Brain microvascular endothelial cell (primary cell): Measurements from ENCODE around the gene SKOR2.
A peak's percentile ranks its signal among the peaks of the same experiment; 100 is the strongest.

Source experiments
- DNase-seq: peaks from one replicate; pipeline ENCODE4 v3.0.0-alpha.2; 2020
- H3K27ac ChIP-seq: fragments of 250-450 bp; sonication (Bioruptor Pico); 2 replicates; pipeline ENCODE4 v1.5.1; 2020; ENCODE audit warnings: mild to moderate bottlenecking, moderate library complexity
- H3K27me3 ChIP-seq: fragments of 250-450 bp; sonication (Bioruptor Pico); replicated peaks from 2 replicates; pipeline ENCODE4 v1.5.1; 2020; ENCODE audit warnings: mild to moderate bottlenecking
- H3K36me3 ChIP-seq: fragments of 250-450 bp; sonication (Bioruptor Pico); replicated peaks from 2 replicates; pipeline ENCODE4 v1.5.1; 2020; ENCODE audit warnings: mild to moderate bottlenecking
- H3K4me3 ChIP-seq: 2 replicates; pipeline ENCODE4 v1.5.1; 2011; ENCODE audit warnings: low read depth, mild to moderate bottlenecking, control low read depth, low read length, moderate library complexity
- CTCF ChIP-seq: IDR thresholded peaks from 2 replicates; pipeline ENCODE4 v1.5.1; 2011; ENCODE audit warnings: low read depth, mild to moderate bottlenecking, moderate library complexity, low read length, control low read depth, inconsistent platforms; ENCODE audit errors: missing control alignments
- in situ Hi-C: cut with HindIII; loops from 2 replicates; pipeline ENCODE4 v1.10.0; 2017; ENCODE audit warnings: low sequenced_read_pairs, low pct_ligation_motif_present

Gene SKOR2

GRCh38 chr18:47265197-47265596 lies 13.7 kb upstream of the SKOR2 start:
- DNase-seq = no peak
- Histone ChIP-seq H3K27ac (no peak overlapping the region), H3K36me3 (no peaks in the 10 kb centered on the region), H3K4me3 (no peak overlapping the region), H3K27me3 (peaks cover 39% of the 10 kb centered on the region)
- in situ Hi-C loops = no loop called here
- no peak for TF ChIP-seq CTCF

GRCh38 chr18:47264308-47264700 lies 12.8 kb upstream of the SKOR2 start:
- Histone ChIP-seq H3K4me3 (peak overlapping the region; percentile 36), H3K27ac (no peak overlapping the region), H3K27me3 (peaks cover 39% of the 10 kb centered on the region), H3K36me3 (no peaks in the 10 kb centered on the region)
- in situ Hi-C loops = no loop called here
- no peak for DNase-seq
- no peak for TF ChIP-seq CTCF

GRCh38 chr18:47263430-47264307 lies 12.2 kb upstream of the SKOR2 start:
- peaks cover 39% of the 10 kb centered on the region for H3K27me3 ChIP-seq
- in situ Hi-C loops = no loop called here
- peak overlapping the region; percentile 36 for H3K4me3 ChIP-seq
- H3K27ac ChIP-seq = no peak overlapping the region
- H3K36me3 ChIP-seq = no peaks in the 10 kb centered on the region
- peak; percentile 22 for TF ChIP-seq CTCF
- DNase-seq = no peak

GRCh38 chr18:47263150-47263429 lies 11.6 kb upstream of the SKOR2 start:
- Histone ChIP-seq H3K27me3 (peaks cover 39% of the 10 kb centered on the region), H3K4me3 (no peak overlapping the region), H3K27ac (no peak overlapping the region), H3K36me3 (no peaks in the 10 kb centered on the region)
- no peak for DNase-seq
- in situ Hi-C loops = no loop called here
- TF ChIP-seq CTCF = no peak

- Histone ChIP-seq H3K27me3 (peaks cover 39% of the 10 kb centered on the region), H3K4me3 (no peak overlapping the region), H3K36me3 (no peaks in the 10 kb centered on the region), H3K27ac (no peak overlapping the region)
- in situ Hi-C loops = no loop called here
- DNase-seq = no peak
- no peak for TF ChIP-seq CTCF
Measured at GRCh38 chr18:47262301-47263149, 11.1 kb upstream of the SKOR2 start.
